GM12864 (cell line): ENCODE measurements around the gene MAPRE3.

Source experiments
- DNase-seq: peaks from one replicate; pipeline ENCODE4 v3.0.0-alpha.2; 2011; ENCODE audit warnings: low read depth
- H3K4me3 ChIP-seq: 2 replicates; pipeline ENCODE4 v1.5.1; 2011; ENCODE audit warnings: mild to moderate bottlenecking, low read depth, low read length, control low read depth
- CTCF ChIP-seq: IDR thresholded peaks from 2 replicates; pipeline ENCODE4 v1.5.1; 2011; ENCODE audit warnings: low read depth, mild to moderate bottlenecking, moderate library complexity, low read length, control low read depth, inconsistent platforms; ENCODE audit errors: missing control alignments

MAPRE3 gene

DNA sequence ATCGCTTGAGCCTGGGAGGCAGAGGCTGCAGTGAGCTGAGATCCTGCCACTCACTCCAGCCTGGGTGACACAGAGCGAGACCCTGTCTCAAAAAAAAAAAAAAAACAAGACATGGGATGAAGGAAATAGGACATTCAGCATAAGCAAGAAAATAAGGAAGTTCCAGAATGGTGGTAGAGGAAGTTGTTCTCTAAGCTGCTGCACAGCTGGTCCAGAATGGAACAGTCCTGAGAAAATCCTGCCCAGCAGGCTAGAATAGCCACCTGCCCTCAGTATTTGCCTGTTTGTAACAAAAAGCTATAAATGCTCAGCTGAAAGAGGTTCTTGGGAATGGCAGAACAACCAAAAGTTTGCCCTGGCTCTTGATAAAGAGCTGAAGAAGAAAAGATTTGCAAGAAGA lies 11.1 kb upstream of the MAPRE3 start:
- DNase-seq = no peak
- H3K4me3 ChIP-seq = no peak overlapping the region
- no peak for TF ChIP-seq CTCF

- TF ChIP-seq CTCF = no peak
- DNase-seq = no peak
- no peak overlapping the region for H3K4me3 ChIP-seq
These were observed 5.8 kb upstream of the MAPRE3 start for GRCh38 chr2:26964446-26965130.

DNA sequence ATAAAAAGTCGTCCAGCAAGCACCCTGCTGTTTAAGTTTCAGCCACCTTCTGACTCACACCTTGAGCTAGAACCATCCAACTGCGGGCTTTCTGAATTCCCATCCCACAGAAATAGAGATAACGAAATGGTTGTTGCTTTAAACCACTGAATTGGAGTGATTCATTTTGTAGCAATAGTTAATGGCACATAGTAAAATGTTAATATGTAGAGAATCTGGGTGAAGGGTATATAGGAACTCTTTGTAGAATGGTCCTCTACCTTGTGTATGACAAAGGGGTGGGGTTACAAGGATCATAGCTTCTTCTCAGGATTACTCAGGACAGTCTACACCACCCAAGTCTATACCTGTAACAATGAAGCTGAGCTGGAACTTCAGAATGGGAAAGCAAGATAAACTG lies 2.4 kb upstream of the MAPRE3 start:
- DNase-seq = no peak
- no peak overlapping the region for H3K4me3 ChIP-seq
- TF ChIP-seq CTCF = no peak

DNA sequence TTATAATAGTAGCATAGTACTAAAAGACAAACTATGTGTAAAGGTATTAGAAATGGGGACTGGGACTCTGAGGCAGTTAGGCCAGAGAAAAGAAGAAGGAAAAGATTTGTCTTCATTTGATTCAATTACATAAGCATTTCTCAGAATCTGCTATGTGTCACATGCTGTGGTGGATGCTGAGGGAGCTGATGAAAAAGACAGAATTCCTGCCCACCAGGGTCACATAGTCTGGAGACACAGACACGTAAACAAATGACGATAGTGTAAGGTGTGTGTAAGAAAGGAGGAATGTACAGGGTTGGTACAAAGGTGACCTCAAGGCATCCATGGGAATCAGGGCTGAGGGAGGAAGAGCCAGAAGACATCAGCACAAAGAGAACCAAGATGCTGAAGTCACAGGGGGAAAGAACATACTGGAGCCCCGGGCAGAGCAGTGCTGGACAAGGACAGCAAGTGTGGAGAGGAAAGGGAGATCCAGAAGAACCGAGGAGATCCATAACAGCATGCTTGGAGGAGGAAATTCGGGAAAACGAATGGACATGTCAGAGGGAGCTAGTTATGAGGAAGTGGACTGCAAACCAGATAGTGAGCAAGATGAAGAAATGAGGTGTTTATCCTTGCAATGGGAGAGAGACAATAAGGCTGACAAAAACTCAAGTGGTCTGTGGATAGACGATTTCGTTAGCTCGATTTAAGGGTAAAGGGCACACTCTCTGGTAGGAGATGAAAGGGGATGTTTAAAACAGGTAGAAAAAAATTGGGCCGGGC lies 1.2 kb upstream of the MAPRE3 start:
- H3K4me3 ChIP-seq = no peak overlapping the region
- no peak for DNase-seq
- no peak for TF ChIP-seq CTCF

- TF ChIP-seq CTCF = no peak
- no peak overlapping the region for H3K4me3 ChIP-seq
- DNase-seq = no peak
These were observed 641 bp downstream of the MAPRE3 start for GRCh38 chr2:26970928-26971627.

DNA sequence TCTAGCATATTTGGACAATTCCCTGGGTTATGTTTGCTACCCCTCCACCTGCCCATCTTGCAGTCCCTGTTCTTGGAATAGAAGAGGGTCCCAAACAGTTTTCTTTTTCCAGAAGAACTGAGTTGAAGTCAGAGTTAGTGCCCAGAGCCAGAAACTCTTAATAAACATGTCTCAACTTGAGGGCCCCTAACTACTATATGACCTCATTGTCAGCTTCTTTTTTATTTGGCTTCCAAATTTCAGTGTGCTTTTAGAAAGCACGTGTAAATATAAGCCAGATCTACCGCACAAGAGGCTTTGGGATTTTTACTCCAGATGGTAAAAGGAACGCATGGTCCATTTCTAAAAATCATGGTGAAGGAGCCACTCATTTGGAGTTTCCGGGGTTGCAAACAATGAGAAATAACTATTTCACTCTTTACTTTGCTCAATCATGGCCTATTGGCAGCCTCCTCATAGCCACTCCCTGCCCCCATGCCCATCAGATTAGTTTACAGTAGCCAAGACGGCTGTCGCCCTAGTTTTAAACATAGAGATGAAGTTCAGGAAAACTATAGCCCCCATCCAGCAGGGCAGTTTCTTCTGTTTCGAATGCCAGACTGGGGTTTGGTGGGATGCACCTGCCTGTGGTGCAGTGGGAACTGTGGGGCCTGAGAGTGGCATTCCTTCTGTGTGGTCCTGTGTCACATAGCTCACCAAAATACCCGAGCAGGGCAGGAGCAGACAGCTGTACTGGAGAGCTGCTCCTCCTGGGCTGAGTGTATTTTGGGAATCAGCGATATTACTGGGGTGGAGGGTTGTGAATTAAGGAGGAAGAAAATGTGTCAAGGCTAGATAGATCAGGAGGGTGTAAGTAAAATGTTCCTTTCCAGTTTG lies 1.7 kb downstream of the MAPRE3 start:
- DNase-seq = no peak
- no peak overlapping the region for H3K4me3 ChIP-seq

More for the DNA sequence above, 1.7 kb downstream of the MAPRE3 start:
- TF ChIP-seq CTCF = no peak
